Right kidney (tissue), 1 donor: ENCODE data around the gene C1orf159.

ENCODE experiments used
- DNase-seq: peaks from one replicate; pipeline ENCODE4 v3.0.0-alpha.2; 2016

The C1orf159 gene

GRCh38 chr1:1132042-1132950 is 16.4 kb upstream of the C1orf159 start:
- DNase-seq = peak; percentile 59

- DNase-seq = peak; percentile 71
Observed at GRCh38 chr1:1130206-1131120, 14.6 kb upstream of the C1orf159 start.

- DNase-seq = peak; percentile 38
Observed at GRCh38 chr1:1129381-1129821, 13.5 kb upstream of the C1orf159 start.

- peak; percentile 64 for DNase-seq
Observed at GRCh38 chr1:1128454-1129139, 12.7 kb upstream of the C1orf159 start.

- DNase-seq = no peak
Observed at GRCh38 chr1:1127551-1128451, 11.9 kb upstream of the C1orf159 start.

GRCh38 chr1:1125945-1126344 is 10.1 kb upstream of the C1orf159 start:
- DNase-seq = no peak

- no peak for DNase-seq
Observed at GRCh38 chr1:1124786-1125642, 9.1 kb upstream of the C1orf159 start.

- no peak for DNase-seq
Observed at GRCh38 chr1:1124508-1124785, 8.6 kb upstream of the C1orf159 start.

- no peak for DNase-seq
Observed at GRCh38 chr1:1123581-1124507, 8.0 kb upstream of the C1orf159 start.

- no peak for DNase-seq
Observed at GRCh38 chr1:1122981-1123480, 7.1 kb upstream of the C1orf159 start.

- peak; percentile 84 for DNase-seq
Observed at GRCh38 chr1:1122078-1122811, 6.4 kb upstream of the C1orf159 start.

- DNase-seq = no peak
Observed at GRCh38 chr1:1121611-1122077, 5.8 kb upstream of the C1orf159 start.

GRCh38 chr1:1120866-1121591 is 5.1 kb upstream of the C1orf159 start:
- DNase-seq = no peak

- no peak for DNase-seq
Observed at GRCh38 chr1:1120096-1120495, 4.2 kb upstream of the C1orf159 start.

- DNase-seq = no peak
Observed at GRCh38 chr1:1119272-1119890, 3.5 kb upstream of the C1orf159 start.

- DNase-seq = no peak
Observed at GRCh38 chr1:1118876-1119220, 3.0 kb upstream of the C1orf159 start.
